ENCODE measurements around the gene PGP.
"Not testable (repeated sequence)": the region's sequence is repeated elsewhere in the genome, so short reads cannot be mapped to it uniquely, and the experiment has no call there.

PGP gene

GRCh38 chr16:2214719-2214968 is at the start of gene PGP:
Gene PGP, minus strand, starts transcription at chr16:2214840. Its CDS starts 63 bp downstream, at chr16:2214777.
- DNase-seq (ENCODE audit: low read depth in 3 of 3): no peak

GRCh38 chr16:2263026-2263425 is 48.4 kb upstream of the PGP start:
- DNase-seq (ENCODE audit: low read depth in 3 of 3): not testable (repeated sequence)

- no peak for DNase-seq (ENCODE audit: low read depth in 3 of 3)
Observed at GRCh38 chr16:2260250-2260649, 45.6 kb upstream of the PGP start.

- DNase-seq (ENCODE audit: low read depth in 3 of 3): not testable (repeated sequence)
Observed at GRCh38 chr16:2258530-2258929, 43.9 kb upstream of the PGP start.

- no peak for DNase-seq (ENCODE audit: low read depth in 3 of 3)
Observed at GRCh38 chr16:2257726-2258125, 43.1 kb upstream of the PGP start.

- DNase-seq (ENCODE audit: low read depth in 3 of 3): no peak
Observed at GRCh38 chr16:2256531-2257140, 42.0 kb upstream of the PGP start.

- DNase-seq (ENCODE audit: low read depth in 3 of 3): no peak
Observed at GRCh38 chr16:2253293-2253692, 38.7 kb upstream of the PGP start.

GRCh38 chr16:2252806-2253148 is 38.1 kb upstream of the PGP start:
- DNase-seq (ENCODE audit: low read depth in 3 of 3): no peak

GRCh38 chr16:2251296-2252111 is 36.9 kb upstream of the PGP start, which contains the start of gene ECI1:
Gene ECI1, minus strand, starts transcription at chr16:2251587. Its CDS starts 21 bp downstream, at chr16:2251566.
- DNase-seq (ENCODE audit: low read depth in 3 of 3): peak; percentile 74 to 82 (median 79)

GRCh38 chr16:2250652-2251295 is 36.1 kb upstream of the PGP start:
- no peak for DNase-seq (ENCODE audit: low read depth in 3 of 3)

- no peak for DNase-seq (ENCODE audit: low read depth in 3 of 3)
Observed at GRCh38 chr16:2246301-2246885, 31.8 kb upstream of the PGP start.

- no peak for DNase-seq (ENCODE audit: low read depth in 3 of 3)
Observed at GRCh38 chr16:2244926-2245795, 30.5 kb upstream of the PGP start.

- no peak for DNase-seq (ENCODE audit: low read depth in 3 of 3)
Observed at GRCh38 chr16:2244301-2244700, 29.7 kb upstream of the PGP start.

GRCh38 chr16:2243781-2244180 is 29.1 kb upstream of the PGP start:
- DNase-seq (ENCODE audit: low read depth in 3 of 3): no peak

- no peak for DNase-seq (ENCODE audit: low read depth in 3 of 3)
Observed at GRCh38 chr16:2243031-2243528, 28.4 kb upstream of the PGP start.

GRCh38 chr16:2242598-2242997 is 28.0 kb upstream of the PGP start:
- no peak for DNase-seq (ENCODE audit: low read depth in 3 of 3)

GRCh38 chr16:2240331-2240730 is 25.7 kb upstream of the PGP start:
- not testable (repeated sequence) for DNase-seq (ENCODE audit: low read depth in 3 of 3)

- DNase-seq (ENCODE audit: low read depth in 3 of 3): no peak
Observed at GRCh38 chr16:2238838-2239675, 24.4 kb upstream of the PGP start.

- DNase-seq (ENCODE audit: low read depth in 3 of 3): no peak
Observed at GRCh38 chr16:2238150-2238837, 23.7 kb upstream of the PGP start.
